CD14-positive monocyte (primary cell): ENCODE data around the gene CDK5RAP2. TPM values are rescaled to one million over a fixed set of nuclear protein-coding genes. Genes with fewer than 3 reads are reported as not detected.

Experiments used
- DNase-seq, 3 donors: peaks; one replicate each; pipeline ENCODE4 v3.0.0-alpha.2; 2011 to 2022
- H2AFZ ChIP-seq: 2 replicates; pipeline ENCODE4 v1.6.0; 2012; ENCODE audit warnings: mild to moderate bottlenecking, low read depth, low read length, inconsistent platforms; ENCODE audit not compliant: insufficient read depth, poor library complexity, severe bottlenecking
- H3K27ac ChIP-seq, 2 donors: 1 replicate in 1 of 2; 2 replicates in 1 of 2; pipeline ENCODE4 v1.5.1; 2012 to 2013; ENCODE audit warnings: low read length in 2 of 2, control low read depth in 1 of 2, inconsistent platforms in 1 of 2, low read depth in 1 of 2, mild to moderate bottlenecking in 1 of 2
- H3K27me3 ChIP-seq, 2 donors: one replicate each; pipeline versions ENCODE4 v1.6.0 to v1.6.1; 2011 to 2013; ENCODE audit warnings: low read length in 2 of 2; ENCODE audit not compliant: control insufficient read depth in 2 of 2, insufficient read depth in 2 of 2
- H3K36me3 ChIP-seq, 2 donors: replicated peaks in 1 of 2; 1 replicate in 1 of 2; 2 replicates in 1 of 2; pipeline versions ENCODE4 v1.5.1 to v1.6.1; 2012 to 2013; ENCODE audit warnings: low read length in 2 of 2, control low read depth in 1 of 2, inconsistent platforms in 1 of 2, mild to moderate bottlenecking in 1 of 2; ENCODE audit not compliant: insufficient read depth in 2 of 2, control insufficient read depth in 1 of 2
- H3K4me1 ChIP-seq, 2 donors: 1 replicate in 1 of 2; 2 replicates in 1 of 2; pipeline versions ENCODE4 v1.5.1 to v1.6.1; 2012 to 2013; ENCODE audit warnings: low read length in 2 of 2, control low read depth in 1 of 2, inconsistent platforms in 1 of 2, mild to moderate bottlenecking in 1 of 2, moderate library complexity in 1 of 2; ENCODE audit not compliant: insufficient read depth in 2 of 2, control insufficient read depth in 1 of 2
- H3K4me2 ChIP-seq: replicated peaks from 2 replicates; pipeline ENCODE3; 2012; ENCODE audit warnings: low read length, moderate library complexity, mild to moderate bottlenecking; ENCODE audit not compliant: poor library complexity, severe bottlenecking; ENCODE audit errors: extremely low read depth
- H3K4me3 ChIP-seq, 3 experiments: fragments of 200-600 bp in 1 of 3; sonication (generic) in 1 of 3; replicated peaks in 1 of 3; 1 replicate in 2 of 3; 2 replicates in 1 of 3; pipeline ENCODE4 v1.5.1; 2011 to 2013; ENCODE audit warnings: low read length in 3 of 3, mild to moderate bottlenecking in 3 of 3, control low read depth in 2 of 3, low read depth in 2 of 3, inconsistent platforms in 1 of 3, moderate library complexity in 1 of 3
- H3K79me2 ChIP-seq: 2 replicates; pipeline ENCODE4 v1.6.0; 2012; ENCODE audit warnings: mild to moderate bottlenecking, control low read depth, inconsistent platforms, low read length, moderate library complexity; ENCODE audit not compliant: insufficient read depth
- H3K9ac ChIP-seq: 2 replicates; pipeline ENCODE4 v1.6.0; 2017; ENCODE audit warnings: low read length, mild to moderate bottlenecking; ENCODE audit not compliant: insufficient read depth, poor library complexity, severe bottlenecking
- H3K9me3 ChIP-seq, 2 donors: replicated peaks in 1 of 2; 1 replicate in 1 of 2; 2 replicates in 1 of 2; pipeline versions ENCODE4 v1.5.1 to v1.6.1; 2012 to 2013; ENCODE audit warnings: low read length in 2 of 2, control low read depth in 1 of 2; ENCODE audit not compliant: control insufficient read depth in 1 of 2, insufficient read depth in 1 of 2
- H4K20me1 ChIP-seq: 2 replicates; pipeline ENCODE4 v1.6.0; 2012; ENCODE audit warnings: mild to moderate bottlenecking, low read length, control low read depth, moderate library complexity; ENCODE audit not compliant: insufficient read depth
- H3K27ac Mint-ChIP-seq, 7 donors: one replicate each; pipeline ENCODE4 v1.8.0; 2020; ENCODE audit warnings: mild to moderate bottlenecking in 7 of 7, mixed read lengths in 7 of 7, moderate library complexity in 6 of 7, inconsistent platforms in 2 of 7
- H3K27me3 Mint-ChIP-seq, 3 donors: one replicate each; pipeline ENCODE4 v1.8.0; 2021 to 2022; ENCODE audit warnings: low read depth in 3 of 3, mild to moderate bottlenecking in 3 of 3, mixed read lengths in 3 of 3, moderate library complexity in 3 of 3, inconsistent platforms in 1 of 3
- H3K36me3 Mint-ChIP-seq, 2 donors: one replicate each; pipeline ENCODE4 v1.8.0; 2020; ENCODE audit warnings: mixed read lengths in 2 of 2, inconsistent platforms in 1 of 2, mild to moderate bottlenecking in 1 of 2
- H3K4me1 Mint-ChIP-seq: one replicate; pipeline ENCODE4 v1.8.0; 2020; ENCODE audit warnings: mild to moderate bottlenecking, mixed read lengths
- H3K4me3 Mint-ChIP-seq, 2 donors: one replicate each; pipeline ENCODE4 v1.8.0; 2020; ENCODE audit warnings: mild to moderate bottlenecking in 2 of 2, mixed read lengths in 2 of 2, moderate library complexity in 1 of 2
- H3K9me3 Mint-ChIP-seq, 7 donors: one replicate each; pipeline ENCODE4 v1.8.0; 2020 to 2022; ENCODE audit warnings: mixed read lengths in 7 of 7, mild to moderate bottlenecking in 6 of 7, moderate library complexity in 6 of 7, inconsistent platforms in 2 of 7
- CTCF ChIP-seq: fragments of 200-600 bp; IDR thresholded peaks from one replicate; pipeline ENCODE4 v1.8.0; 2022; ENCODE audit warnings: antibody characterized with exemption, mild to moderate bottlenecking
- WGBS: methylation state at CpG from one replicate; pipeline ENCODE4 v1.1.5; 2013; ENCODE audit warnings: missing lambda C conversion rate; ENCODE audit not compliant: insufficient coverage; 5-methylcytosine and 5-hydroxymethylcytosine counted together
- intact Hi-C, 2 donors: fragments of 100-400 bp; cut with micrococcal nuclease; formaldehyde crosslinking; loops; one replicate each; pipeline versions ENCODE4 v1.15.0 to v1.15.1; 2023
- polyA plus RNA-seq, 3 donors: library from polyadenylated mRNA; depleted of rRNA in 1 of 3; unstranded in 2 of 3; stranded (reverse) in 1 of 3; fragments of 300-500 nt in 2 of 3; fragments of >200 nt in 1 of 3; fragmentation: Illumina TruSeq in 2 of 3; gene quantifications; 1 replicate in 2 of 3; 2 replicates in 1 of 3; pipeline ENCODE4 v1.2.3, GENCODE V29; 2012 to 2021

CDK5RAP2 gene
- polyA plus RNA-seq, 3 donors = 2.0 to 13.7 (median 6.1) TPM

- Histone ChIP-seq H3K36me3 (peaks cover 16 to 43% of the 10 kb centered on the region in 2 donors), H3K4me1 (peaks cover 8 to 17% of the 10 kb centered on the region in 2 donors), H3K4me3 (peak overlapping the region in 2 of 3 experiments; percentile 34 to 58), H3K27me3 (no peaks in the 10 kb centered on the region), H4K20me1 (no peaks in the 10 kb centered on the region), H3K9me3 (no peaks in the 10 kb centered on the region), H2AFZ (peak overlapping the region; percentile 32), H3K27ac (peak overlapping the region; percentile 7 to 86), H3K79me2 (no peaks in the 10 kb centered on the region), H3K9ac (peak overlapping the region; percentile 41), H3K4me2 (peak overlapping the region; percentile 72)
- Mint-ChIP-seq H3K36me3 (peaks cover 39 to 46% of the 10 kb centered on the region in 2 donors), H3K4me1 (peaks cover 15% of the 10 kb centered on the region), H3K9me3 (peaks cover 0 to 3% (median 0%) of the 10 kb centered on the region in 7 donors), H3K27ac (peak overlapping the region; percentile 70 to 96 (median 85)), H3K4me3 (peak overlapping the region; percentile 39 to 69), H3K27me3 (no peaks in the 10 kb centered on the region)
- TF ChIP-seq CTCF = peak; percentile 20
- 20% methylated on average over 1 of the region's 5 CpGs for WGBS
- peak; percentile 48 to 73 (median 57) for DNase-seq
- intact Hi-C loops = no loop called here
Observed at GRCh38 chr9:120490888-120491595, 88.9 kb downstream of the CDK5RAP2 start.

- Histone ChIP-seq H3K4me1 (peaks cover 14 to 25% of the 10 kb centered on the region in 2 donors), H2AFZ (no peak overlapping the region), H4K20me1 (no peaks in the 10 kb centered on the region), H3K4me3 (no peak overlapping the region), H3K9me3 (no peaks in the 10 kb centered on the region), H3K4me2 (no peak overlapping the region), H3K27me3 (no peaks in the 10 kb centered on the region), H3K36me3 (peaks cover 21 to 77% of the 10 kb centered on the region in 2 donors), H3K79me2 (no peaks in the 10 kb centered on the region), H3K27ac (no peak overlapping the region), H3K9ac (no peak overlapping the region)
- TF ChIP-seq CTCF = no peak
- no peak overlapping the region for H3K4me3 Mint-ChIP-seq
- WGBS = 60% methylated on average over 4 of the region's 6 CpGs
- no peak for DNase-seq
- no peaks in the 10 kb centered on the region for H3K9me3 Mint-ChIP-seq
- no peaks in the 10 kb centered on the region for H3K27me3 Mint-ChIP-seq
- H3K36me3 Mint-ChIP-seq = peaks cover 63 to 67% of the 10 kb centered on the region in 2 donors
- H3K27ac Mint-ChIP-seq = no peak overlapping the region
- intact Hi-C loops = no loop called here
- peaks cover 24% of the 10 kb centered on the region for H3K4me1 Mint-ChIP-seq
Observed at GRCh38 chr9:120486835-120487234, 93.1 kb downstream of the CDK5RAP2 start.
